Endothelial cell of umbilical vein (primary cell): ENCODE results near the gene NECTIN2. TPM values are rescaled to one million over a fixed set of nuclear protein-coding genes. Genes with fewer than 3 reads are reported as not detected.

Experiments
- BruUV-seq: library from RNA; stranded (reverse); fragments of 400-500 nt; replicated peaks from 2 replicates; lab custom pipeline; 2021; lab: Mats Ljungman, UMichigan
- CTCF ChIA-PET: fragments of 300-600, 350-600 bp; sonication (Branson Sonifier 250); formaldehyde crosslinking; loops from one replicate; lab custom pipeline; 2021; ENCODE audit warnings: antibody characterized with exemption, inconsistent platforms; lab: Charles Lee
- POLR2A ChIA-PET: fragments of 300-600, 350-600 bp; sonication (Branson Sonifier 250); formaldehyde crosslinking; loops from one replicate; lab custom pipeline; 2021; ENCODE audit warnings: antibody characterized with exemption, inconsistent platforms; lab: Charles Lee
- DNase-seq: peaks from one replicate; pipeline ENCODE4 v3.0.0-alpha.2; 2011; ENCODE audit warnings: low read depth, low spot score
- FAIRE-seq: peaks from 2 replicates; lab custom pipeline; 2011; peaks lifted over from hg19 to GRCh38; lab: Jason Lieb, UNC
- H2AFZ ChIP-seq: 2 replicates; pipeline ENCODE4 v1.6.0; 2012; ENCODE audit warnings: low read depth, low read length, control low read depth, inconsistent platforms
- H3K27ac ChIP-seq: 2 replicates; pipeline ENCODE4 v1.5.1; 2011; ENCODE audit warnings: low read depth, mild to moderate bottlenecking, control low read depth, low read length, moderate library complexity; ENCODE audit not compliant: insufficient read depth
- H3K27me3 ChIP-seq, 2 experiments: 2 replicates each; pipeline versions ENCODE4 v1.6.0 to v1.6.1; 2011; ENCODE audit warnings: low read length in 2 of 2, mixed read lengths in 1 of 2; ENCODE audit not compliant: control insufficient read depth in 2 of 2, insufficient read depth in 2 of 2
- H3K36me3 ChIP-seq, 2 experiments: 2 replicates in 1 of 2; 3 replicates in 1 of 2; pipeline ENCODE4 v1.5.1; 2011; ENCODE audit warnings: low read length in 2 of 2, mild to moderate bottlenecking in 1 of 2, moderate library complexity in 1 of 2; ENCODE audit not compliant: control insufficient read depth in 2 of 2, insufficient read depth in 2 of 2; ENCODE audit errors: extremely low read depth in 1 of 2
- H3K4me1 ChIP-seq: 3 replicates; pipeline ENCODE4 v1.5.1; 2011; ENCODE audit warnings: mild to moderate bottlenecking, low read length; ENCODE audit not compliant: control insufficient read depth, insufficient read depth; ENCODE audit errors: extremely low read depth
- H3K4me2 ChIP-seq: 2 replicates; pipeline ENCODE4 v1.6.1; 2011; ENCODE audit warnings: low read length, control low read depth, mixed read lengths; ENCODE audit not compliant: insufficient read depth
- H3K4me3 ChIP-seq, 3 experiments: fragments of 200-600 bp in 1 of 3; sonication (generic), shearing (Covaris generic) in 1 of 3; replicated peaks in 1 of 3; 2 replicates each; pipeline ENCODE4 v1.5.1; 2011 to 2016; ENCODE audit warnings: control low read depth in 3 of 3, low read length in 3 of 3, mild to moderate bottlenecking in 2 of 3, inconsistent platforms in 1 of 3, low read depth in 1 of 3, moderate library complexity in 1 of 3; ENCODE audit not compliant: insufficient read depth in 1 of 3
- H3K79me2 ChIP-seq: 2 replicates; pipeline ENCODE4 v1.6.0; 2012; ENCODE audit warnings: low read length, inconsistent platforms; ENCODE audit not compliant: control insufficient read depth, insufficient read depth
- H3K9ac ChIP-seq: replicated peaks from 2 replicates; pipeline ENCODE3; 2011; ENCODE audit warnings: low read length, control low read depth; ENCODE audit not compliant: insufficient read depth; ENCODE audit errors: extremely low read depth
- H3K9me1 ChIP-seq: replicated peaks from 3 replicates; pipeline ENCODE4 v1.6.0; 2011; ENCODE audit warnings: mild to moderate bottlenecking, low read length; ENCODE audit not compliant: control insufficient read depth, insufficient read depth; ENCODE audit errors: extremely low read depth
- H3K9me3 ChIP-seq: replicated peaks from 2 replicates; pipeline ENCODE4 v1.5.1; 2012; ENCODE audit warnings: low read length, inconsistent platforms; ENCODE audit not compliant: control insufficient read depth, insufficient read depth
- H4K20me1 ChIP-seq: replicated peaks from 2 replicates; pipeline ENCODE3; 2011; ENCODE audit warnings: mild to moderate bottlenecking, low read length; ENCODE audit not compliant: control insufficient read depth, insufficient read depth; ENCODE audit errors: extremely low read depth
- EZH2 ChIP-seq: IDR thresholded peaks from 2 replicates; pipeline ENCODE4 v1.6.1; 2012; ENCODE audit warnings: borderline replicate concordance, low read depth, mild to moderate bottlenecking, moderate library complexity, low read length, inconsistent platforms; ENCODE audit not compliant: severe bottlenecking
- FOS ChIP-seq: IDR thresholded peaks from 2 replicates; pipeline ENCODE4 v1.6.1; 2011; ENCODE audit warnings: mild to moderate bottlenecking, low read length, moderate library complexity, borderline replicate concordance; ENCODE audit not compliant: insufficient read depth
- GATA2 ChIP-seq: IDR thresholded peaks from 2 replicates; pipeline ENCODE4 v1.7.0; 2011; ENCODE audit warnings: low read depth, mild to moderate bottlenecking, moderate library complexity, mixed read lengths, low read length; ENCODE audit not compliant: insufficient read length, insufficient read depth
- JUN ChIP-seq: IDR thresholded peaks from 2 replicates; pipeline ENCODE4 v1.6.1; 2011; ENCODE audit warnings: borderline replicate concordance, low read depth; ENCODE audit not compliant: insufficient read length, insufficient read depth
- MAX ChIP-seq: IDR thresholded peaks from 2 replicates; pipeline ENCODE4 v1.6.1; 2011; ENCODE audit not compliant: insufficient read depth, insufficient read length
- MYC ChIP-seq: IDR thresholded peaks from one replicate; pipeline ENCODE4 v1.6.1; 2011; ENCODE audit warnings: mild to moderate bottlenecking, low read depth, low read length
- POLR2A ChIP-seq: IDR thresholded peaks from 2 replicates; pipeline ENCODE4 v1.6.1; 2012; ENCODE audit warnings: low read depth, mild to moderate bottlenecking, control low read depth, low read length
- POLR2AphosphoS5 ChIP-seq: IDR thresholded peaks from 2 replicates; pipeline ENCODE4 v1.6.1; 2012; ENCODE audit warnings: low read depth, mild to moderate bottlenecking, control low read depth, low read length, moderate library complexity; ENCODE audit not compliant: insufficient read depth
- dilution Hi-C: fragments of 300-500 bp; cut with MboI; formaldehyde crosslinking; loops from one replicate; pipeline ENCODE4 v1.15.0; 2019; ENCODE audit warnings: low sequenced_read_pairs; ENCODE audit not compliant: extremely low pct_ligation_motif_present
- intact Hi-C: fragments of 100-400 bp; cut with micrococcal nuclease; formaldehyde crosslinking; loops from one replicate; pipeline ENCODE4 v1.10.0; 2022
- polyA plus RNA-seq, 4 experiments: library from polyadenylated mRNA; depleted of rRNA in 3 of 4; stranded (reverse) in 3 of 4; unstranded in 1 of 4; fragments of >200 nt; gene quantifications; 2 replicates each; pipeline versions ENCODE4 v1.2.1 to v1.2.3, GENCODE V29; 2011 to 2012; ENCODE audit warnings: missing spikeins in 1 of 4
- total RNA-seq: library from RNA; stranded (reverse); gene quantifications from 2 replicates; pipeline ENCODE4 v1.2.3, GENCODE V29; 2021
- TF ChIP-seq, protein P1 (sequence below), 2 donors: IDR thresholded peaks; 1 replicate in 1 of 2; 2 replicates in 1 of 2; pipeline ENCODE4 v1.5.1; 2011; ENCODE audit warnings: low read length in 2 of 2, mild to moderate bottlenecking in 2 of 2, moderate library complexity in 2 of 2, control low read depth in 1 of 2, inconsistent platforms in 1 of 2, low read depth in 1 of 2; ENCODE audit not compliant: insufficient read depth in 1 of 2; ENCODE audit errors: extremely low read depth in 1 of 2

The NECTIN2 gene
- total and polyA plus RNA-seq, 2 donors (not counting 3 experiments of a cell fraction or from before 2014, with no cell fraction given): 211 to 238 TPM

DNA sequence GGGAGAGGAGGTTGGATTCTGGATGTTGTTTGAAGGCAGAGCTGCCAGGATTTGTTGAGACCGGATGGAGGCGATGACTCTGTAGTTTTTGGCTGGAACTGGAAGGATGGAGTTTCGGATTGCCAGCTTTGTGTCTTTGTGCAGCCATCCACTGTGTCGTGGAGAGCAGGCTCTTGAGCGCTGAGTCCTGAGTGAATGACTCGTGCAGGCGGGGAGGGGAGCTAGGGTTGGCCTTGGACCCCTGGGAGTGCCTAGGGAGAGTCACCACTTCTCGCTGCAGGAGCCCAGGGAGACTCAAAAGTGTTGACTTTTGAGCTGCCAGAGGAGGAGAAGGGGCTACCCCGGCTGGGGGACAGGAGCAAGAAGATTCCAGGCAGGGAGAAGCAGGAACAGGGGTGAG, 48.8 kb downstream of the NECTIN2 start:
- ChIA-PET POLR2A (no interaction called here), CTCF (no interaction called here)
- intact Hi-C loops (loop anchor here (5.0 kb wide), 1 partner anchor 113 kb away; no protein-coding TSS in a partner anchor), dilution Hi-C loops (no loop called here)
- Histone ChIP-seq H3K9me3 (no peaks in the 10 kb centered on the region), H3K4me3 (no peak overlapping the region), H2AFZ (no peak overlapping the region), H3K79me2 (peaks cover 35% of the 10 kb centered on the region), H3K9me1 (no peaks in the 10 kb centered on the region), H3K4me1 (peaks cover 13% of the 10 kb centered on the region), H3K9ac (no peak overlapping the region), H3K36me3 (peaks cover 9 to 37% of the 10 kb centered on the region in 2 experiments), H4K20me1 (no peaks in the 10 kb centered on the region), H3K4me2 (no peak overlapping the region), H3K27ac (no peak overlapping the region), H3K27me3 (no peaks in the 10 kb centered on the region)
- FAIRE-seq: no peak
- DNase-seq: no peak
- TF ChIP-seq EZH2: no peak
- TF ChIP-seq POLR2A: no peak
- TF ChIP-seq MAX: no peak
- no peak for TF ChIP-seq JUN
- TF ChIP-seq GATA2: no peak
- TF ChIP-seq FOS: no peak
- no peak for TF ChIP-seq MYC
- TF ChIP-seq, protein P1, sequence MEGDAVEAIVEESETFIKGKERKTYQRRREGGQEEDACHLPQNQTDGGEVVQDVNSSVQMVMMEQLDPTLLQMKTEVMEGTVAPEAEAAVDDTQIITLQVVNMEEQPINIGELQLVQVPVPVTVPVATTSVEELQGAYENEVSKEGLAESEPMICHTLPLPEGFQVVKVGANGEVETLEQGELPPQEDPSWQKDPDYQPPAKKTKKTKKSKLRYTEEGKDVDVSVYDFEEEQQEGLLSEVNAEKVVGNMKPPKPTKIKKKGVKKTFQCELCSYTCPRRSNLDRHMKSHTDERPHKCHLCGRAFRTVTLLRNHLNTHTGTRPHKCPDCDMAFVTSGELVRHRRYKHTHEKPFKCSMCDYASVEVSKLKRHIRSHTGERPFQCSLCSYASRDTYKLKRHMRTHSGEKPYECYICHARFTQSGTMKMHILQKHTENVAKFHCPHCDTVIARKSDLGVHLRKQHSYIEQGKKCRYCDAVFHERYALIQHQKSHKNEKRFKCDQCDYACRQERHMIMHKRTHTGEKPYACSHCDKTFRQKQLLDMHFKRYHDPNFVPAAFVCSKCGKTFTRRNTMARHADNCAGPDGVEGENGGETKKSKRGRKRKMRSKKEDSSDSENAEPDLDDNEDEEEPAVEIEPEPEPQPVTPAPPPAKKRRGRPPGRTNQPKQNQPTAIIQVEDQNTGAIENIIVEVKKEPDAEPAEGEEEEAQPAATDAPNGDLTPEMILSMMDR (IDR thresholded peaks at IDR 0.05; ENCODE audit: extremely low read depth in 1 of 2, insufficient read depth in 1 of 2, low read depth in 1 of 2, low read length in 2 of 2): no peak
- TF ChIP-seq POLR2AphosphoS5: no peak
- BruUV-seq: no TSS peak
